ENCODE data around the gene YPEL5. TPM values are rescaled to one million over a fixed set of nuclear protein-coding genes. Genes with fewer than 3 reads are reported as not detected.

Gene YPEL5
- 10 to 100 TPM; 42.1 to 49.5 TPM for total RNA-seq

DNA sequence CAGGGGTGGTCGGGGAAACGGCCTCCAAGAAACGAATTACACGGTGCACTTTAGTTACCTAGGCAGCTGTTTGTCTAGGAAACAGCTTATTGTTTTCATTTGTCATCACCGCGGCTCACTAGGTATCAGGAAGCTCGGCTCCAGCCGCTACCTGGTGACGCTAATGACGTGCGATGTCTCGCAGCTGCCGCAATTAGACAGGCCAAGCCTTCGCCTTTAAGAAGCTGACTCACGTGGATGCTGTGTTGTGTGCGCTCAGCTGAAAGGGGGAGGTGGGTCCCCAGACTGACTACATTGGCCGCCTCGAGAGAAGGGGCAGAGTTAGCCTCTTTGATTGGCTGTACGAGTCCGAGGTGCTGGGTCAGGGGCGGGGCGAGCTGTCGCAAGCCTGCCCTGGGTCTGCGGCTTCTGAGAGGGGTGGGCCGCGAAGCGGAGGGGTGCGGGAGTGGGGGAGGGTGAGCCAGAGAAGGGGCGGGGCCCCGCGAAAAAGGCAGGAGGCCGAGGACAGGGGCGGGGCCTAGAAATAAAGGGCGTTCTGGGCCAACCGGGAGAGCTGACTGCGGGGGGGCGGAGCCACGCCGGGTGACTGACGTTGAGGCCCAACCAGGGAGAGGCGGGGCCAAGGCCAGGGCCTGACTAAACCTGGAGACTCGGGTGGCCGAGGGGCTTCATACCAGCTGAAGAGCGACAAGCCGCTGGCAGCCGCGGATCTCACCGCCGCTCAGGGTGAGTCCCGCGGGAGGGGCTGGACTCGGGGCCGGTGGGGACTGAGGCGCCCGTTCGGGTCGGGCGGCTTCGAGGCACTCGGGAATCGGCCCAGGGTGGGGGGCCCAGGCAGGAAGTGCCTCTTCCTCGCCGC lies at the start of gene YPEL5:
YPEL5 (plus strand) TSS at position 671 of the 859 bp plus-strand sequence. CDS start 9,645 bp downstream, outside the sequence.

Other genes with a start within 250 kb of the YPEL5 start
- not detected for gene ALK, start 225.4 kb upstream of the YPEL5 start, total RNA-seq
- 100 to 1,000 TPM; 151 to 158 TPM for gene LBH, start 84.5 kb downstream of the YPEL5 start, total RNA-seq